GM12878 (cell line): ENCODE data around the gene TMEM171. TPM values are rescaled to one million over a fixed set of nuclear protein-coding genes. Genes with fewer than 3 reads are reported as not detected.

Source experiments
- ATAC-seq: fragments of 200-7000 bp; cut with Tn5 transposase; 3 replicates; pipeline ENCODE4 v1.9.1; 2020; ENCODE audit warnings: mild to moderate bottlenecking, moderate library complexity
- BruUV-seq: library from RNA; stranded (reverse); fragments of 400-500 nt; replicated peaks from 2 replicates; lab custom pipeline; 2021; lab: Mats Ljungman, UMichigan
- CTCF ChIA-PET: fragments of 300-600 bp; sonication (Branson Sonifier 250); formaldehyde crosslinking; extraction: SDS; loops from one replicate; lab custom pipeline; 2021; ENCODE audit warnings: inconsistent platforms; lab: Yijun Ruan, JAX
- POLR2A ChIA-PET: fragments of 350-600 bp; formaldehyde crosslinking; extraction: SDS; loops from one replicate; lab custom pipeline; 2021; ENCODE audit warnings: inconsistent platforms; lab: Charles Lee
- RAD21 ChIA-PET: fragments of 300-600 bp; sonication (Branson Sonifier 250); formaldehyde crosslinking; loops from one replicate; lab custom pipeline; 2023; ENCODE audit warnings: antibody characterized with exemption; ENCODE audit not compliant: unreplicated experiment; lab: Charles Lee
- SMC1A ChIA-PET: fragments of 300-600 bp; sonication (Branson Sonifier 250); formaldehyde crosslinking; loops from one replicate; lab custom pipeline; 2023; ENCODE audit not compliant: unreplicated experiment, uncharacterized antibody; lab: Charles Lee
- DNase-seq: peaks from one replicate; pipeline ENCODE4 v3.0.0-alpha.2; 2011; ENCODE audit warnings: low read depth, low spot score
- FAIRE-seq: peaks from 3 replicates; lab custom pipeline; 2011; peaks lifted over from hg19 to GRCh38; lab: Jason Lieb, UNC
- H2AFZ ChIP-seq: 2 replicates; pipeline ENCODE4 v1.6.0; 2011; ENCODE audit warnings: low read depth, low read length, control low read depth; ENCODE audit not compliant: control insufficient read depth
- H3K27ac ChIP-seq: 2 replicates; pipeline ENCODE4 v1.5.1; 2011; ENCODE audit warnings: control low read depth; ENCODE audit not compliant: control insufficient read depth, insufficient read depth
- H3K27me3 ChIP-seq, 2 experiments: replicated peaks in 1 of 2; 2 replicates each; pipeline versions ENCODE4 v1.6.0 to v1.6.1; 2011; ENCODE audit warnings: low read length in 1 of 2; ENCODE audit not compliant: control insufficient read depth in 2 of 2, insufficient read depth in 2 of 2
- H3K36me3 ChIP-seq, 2 experiments: 2 replicates each; pipeline ENCODE4 v1.5.1; 2011; ENCODE audit warnings: low read length in 1 of 2; ENCODE audit not compliant: control insufficient read depth in 2 of 2, insufficient read depth in 2 of 2
- H3K4me1 ChIP-seq: 2 replicates; pipeline ENCODE4 v1.6.1; 2011; ENCODE audit warnings: mild to moderate bottlenecking, low read length, moderate library complexity, mixed read lengths; ENCODE audit not compliant: control insufficient read depth, insufficient read depth
- H3K4me2 ChIP-seq: 2 replicates; pipeline ENCODE4 v1.6.0; 2011; ENCODE audit warnings: control low read depth; ENCODE audit not compliant: control insufficient read depth, insufficient read depth
- H3K4me3 ChIP-seq: fragments of 200-600 bp; sonication (generic); 2 replicates; pipeline ENCODE4 v1.5.1; 2016
- H3K79me2 ChIP-seq: 2 replicates; pipeline ENCODE4 v1.6.0; 2011; ENCODE audit warnings: low read length; ENCODE audit not compliant: control insufficient read depth, insufficient read depth
- H3K9ac ChIP-seq: 2 replicates; pipeline ENCODE4 v1.8.0; 2011; ENCODE audit warnings: low read length, control low read depth, mixed read lengths; ENCODE audit not compliant: control insufficient read depth, insufficient read depth
- H3K9me3 ChIP-seq: replicated peaks from 3 replicates; pipeline ENCODE4 v1.5.1; 2011; ENCODE audit warnings: mild to moderate bottlenecking, low read length; ENCODE audit not compliant: control insufficient read depth, insufficient read depth
- H4K20me1 ChIP-seq: 2 replicates; pipeline ENCODE4 v1.6.0; 2011; ENCODE audit not compliant: control insufficient read depth, insufficient read depth
- BHLHE40 ChIP-seq, 2 experiments: fragments of 450-650 bp in 1 of 2; IDR thresholded peaks; 2 replicates each; pipeline ENCODE4 v1.6.1; 2011 to 2017; ENCODE audit warnings: low read depth in 2 of 2, borderline replicate concordance in 1 of 2, improper control_type of control experiment in 1 of 2, low read length in 1 of 2, mild to moderate bottlenecking in 1 of 2
- BMI1 ChIP-seq: fragments of 450-650 bp; IDR thresholded peaks from 2 replicates; pipeline ENCODE4 v1.6.1; 2016; ENCODE audit warnings: mild to moderate bottlenecking, moderate library complexity, borderline replicate concordance
- CBX5 ChIP-seq: sonication (generic); IDR thresholded peaks from 2 replicates; pipeline ENCODE4 v1.6.1; 2016; ENCODE audit warnings: low read depth, moderate library complexity, mild to moderate bottlenecking, inconsistent platforms
- CEBPB ChIP-seq, 2 experiments: fragments of 150-350 bp in 1 of 2; IDR thresholded peaks; 2 replicates each; pipeline ENCODE4 v1.6.1; 2012 to 2014; ENCODE audit warnings: low read depth in 2 of 2, low read length in 2 of 2, borderline replicate concordance in 1 of 2, inconsistent platforms in 1 of 2
- GABPA ChIP-seq: IDR thresholded peaks from 2 replicates; pipeline ENCODE4 v1.6.1; 2014; ENCODE audit warnings: antibody characterized with exemption, low read depth, mild to moderate bottlenecking, inconsistent platforms
- HCFC1 ChIP-seq: fragments of 150-350 bp; IDR thresholded peaks from 2 replicates; pipeline ENCODE4 v1.6.1; 2014; ENCODE audit warnings: low read length
- MEF2B ChIP-seq: fragments of 450-650 bp; IDR thresholded peaks from 2 replicates; pipeline ENCODE4 v1.6.1; 2018; ENCODE audit warnings: mild to moderate bottlenecking, moderate library complexity; ENCODE audit not compliant: partially characterized antibody, poor library complexity, severe bottlenecking
- MTA2 ChIP-seq: fragments of 450-650 bp; IDR thresholded peaks from 2 replicates; pipeline ENCODE4 v1.6.1; 2016; ENCODE audit warnings: low read depth, mild to moderate bottlenecking, moderate library complexity
- NKRF ChIP-seq: fragments of 450-650 bp; conservative IDR thresholded peaks from 2 replicates; pipeline ENCODE4 v1.6.1; 2017; ENCODE audit warnings: mild to moderate bottlenecking, moderate library complexity
- ZBTB33 ChIP-seq: fragments of 450-650 bp; IDR thresholded peaks from 2 replicates; pipeline ENCODE4 v1.6.1; 2017; ENCODE audit warnings: mild to moderate bottlenecking
- WGBS: methylation state at CpG from one replicate; pipeline ENCODE4 v1.1.6; 2016; ENCODE audit warnings: low lambda C conversion rate; ENCODE audit not compliant: insufficient replicate concordance, insufficient coverage; ENCODE audit errors: missing lambda C conversion rate; 5-methylcytosine and 5-hydroxymethylcytosine counted together
- in situ Hi-C: fragments of 300-500 bp; cut with MboI; formaldehyde crosslinking; loops from 9 replicates; pipeline ENCODE4 v1.14.3; 2018; ENCODE audit warnings: mixed read lengths
- intact Hi-C: fragments of 100-400 bp; cut with micrococcal nuclease; formaldehyde crosslinking; loops from one replicate; pipeline ENCODE4 v1.14.2; 2022; ENCODE audit not compliant: unreplicated experiment
- polyA plus RNA-seq, 11 experiments: library from polyadenylated mRNA; depleted of rRNA in 4 of 11; unstranded in 6 of 11; stranded (reverse) in 5 of 11; fragments of >200 nt; fragmentation: Nextera tagmentation in 4 of 11; fragmentation: Illumina TruSeq in 1 of 11; extraction: Ambion mirVana in 4 of 11; extraction: Trizol in 1 of 11; gene quantifications; 1 replicate in 1 of 11; 2 replicates in 10 of 11; pipeline versions ENCODE4 v1.2.1 to v1.2.3, GENCODE V29; 2011 to 2016; ENCODE audit warnings: inconsistent platforms in 2 of 11, missing spikeins in 2 of 11, low read depth in 1 of 11
- total RNA-seq, 4 experiments: library from RNA; depleted of rRNA in 3 of 4; stranded (reverse); fragments of >200 nt in 3 of 4; fragmentation: Illumina TruSeq in 1 of 4; extraction: Trizol in 1 of 4; gene quantifications; 2 replicates each; pipeline versions ENCODE4 v1.2.1 to v1.2.3, GENCODE V29; 2013 to 2021
- TF ChIP-seq, protein P1 (sequence below): fragments of 450-650 bp; IDR thresholded peaks from 2 replicates; pipeline ENCODE4 v1.6.1; 2017; ENCODE audit warnings: low read depth, mild to moderate bottlenecking, moderate library complexity
- TF ChIP-seq, protein P2 (sequence below): fragments of 450-650 bp; IDR thresholded peaks from 2 replicates; pipeline ENCODE4 v1.6.1; 2017; ENCODE audit warnings: mild to moderate bottlenecking, moderate library complexity

The TMEM171 gene
- total and polyA plus RNA-seq, 10 of the 15 experiments (the other 5 are each of a cell fraction or from before 2014, with no cell fraction given): not detected

DNA sequence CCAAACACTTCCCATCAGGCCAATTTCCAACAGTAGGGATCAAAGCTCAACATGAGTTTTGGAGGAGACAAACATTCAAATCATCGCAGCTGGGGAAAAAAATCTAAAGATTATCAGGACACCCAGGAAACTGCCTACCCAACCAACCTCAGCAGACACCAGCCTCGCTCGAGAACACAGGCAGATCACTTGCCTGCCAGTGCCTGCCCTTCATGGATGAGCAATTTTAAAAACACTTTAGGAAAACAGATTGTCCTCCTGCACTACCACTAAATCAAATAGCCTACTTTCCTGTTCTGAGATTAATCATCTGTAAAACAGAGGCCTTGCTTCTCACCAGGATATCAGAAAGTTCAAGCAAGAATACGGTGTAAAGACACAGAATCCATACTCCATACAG, 37.9 kb downstream of the TMEM171 start (continued):
- TF ChIP-seq CBX5 (no peak), ZBTB33 (no peak), CEBPB (IDR thresholded peaks at IDR 0.05; ENCODE audit: borderline replicate concordance in 1 of 2, low read depth in 2 of 2, low read length in 2 of 2) (no peak)

DNA sequence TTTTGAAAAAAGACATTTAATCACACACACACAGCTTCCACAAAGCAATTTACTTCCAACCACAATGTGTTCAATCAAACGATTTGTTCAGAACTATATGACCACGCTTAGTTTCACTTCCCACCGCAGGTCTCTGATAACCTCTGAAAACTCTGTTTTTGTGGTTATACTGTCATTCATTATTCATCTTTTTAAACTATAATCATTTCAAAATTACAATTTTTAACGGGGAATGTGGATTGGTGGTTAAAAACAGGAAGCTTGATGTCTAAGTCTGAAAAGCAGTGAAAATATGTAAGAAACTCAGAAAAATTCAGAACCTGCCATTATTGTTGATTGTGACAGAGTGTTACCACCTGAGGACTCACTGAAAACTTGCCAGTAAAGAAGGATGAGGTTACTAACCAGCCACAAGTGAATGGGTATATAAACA, 39.9 kb downstream of the TMEM171 start:
- no peak for FAIRE-seq
- peak; percentile 96 for ATAC-seq
- in situ Hi-C loops (no loop called here), intact Hi-C loops (no loop called here)
- H3K4me1 ChIP-seq: 0 out of 2 replicates have a peak, but pooled peaks cover 5% of the 10 kb centered on the region
- H3K27me3 ChIP-seq: peaks cover 0 to 3% of the 10 kb centered on the region in 2 experiments; a peak in 2 of 4 replicates
- 1% methylated on average over 4 of the region's 4 CpGs for WGBS
- no peaks in the 10 kb centered on the region for H3K79me2 ChIP-seq
- CTCF ChIA-PET: interaction anchor here (1.3 kb wide), 1 partner anchor 10 kb away, joined by 3 read pairs; no protein-coding TSS in a partner anchor
- no peak overlapping the region for H2AFZ ChIP-seq
- H3K9ac ChIP-seq: no peak overlapping the region
- no peaks in the 10 kb centered on the region for H4K20me1 ChIP-seq
- RAD21 ChIA-PET: no interaction called here
- BruUV-seq: no TSS peak
- no peak overlapping the region for H3K27ac ChIP-seq
- no peaks in the 10 kb centered on the region for H3K9me3 ChIP-seq
- SMC1A ChIA-PET: interaction anchor here (0.7 to 1.2 kb wide), 2 partner anchors 11 to 76 kb away, joined by 4 read pairs; no protein-coding TSS in a partner anchor
- DNase-seq: peak; percentile 62
- H3K4me3 ChIP-seq: no peak overlapping the region
- POLR2A ChIA-PET: interaction anchor here (0.7 kb wide), 1 partner anchor 17 kb away, joined by 3 read pairs; no protein-coding TSS in a partner anchor
- H3K36me3 ChIP-seq: no peaks in the 10 kb centered on the region
- H3K4me2 ChIP-seq: no peak overlapping the region
- TF ChIP-seq HCFC1 (no peak), BHLHE40 (IDR thresholded peaks at IDR 0.05; ENCODE audit: borderline replicate concordance in 1 of 2, low read depth in 2 of 2, low read length in 1 of 2) (peak; percentile 37 to 67; a peak in 2 of 4 replicates), BMI1 (peak; percentile 79), MTA2 (peak; percentile 100), NKRF (no peak), MEF2B (peak; percentile 64), GABPA (0 out of 2 replicates have a peak, but pooled peaks have one; percentile 16)
- TF ChIP-seq, protein P1, sequence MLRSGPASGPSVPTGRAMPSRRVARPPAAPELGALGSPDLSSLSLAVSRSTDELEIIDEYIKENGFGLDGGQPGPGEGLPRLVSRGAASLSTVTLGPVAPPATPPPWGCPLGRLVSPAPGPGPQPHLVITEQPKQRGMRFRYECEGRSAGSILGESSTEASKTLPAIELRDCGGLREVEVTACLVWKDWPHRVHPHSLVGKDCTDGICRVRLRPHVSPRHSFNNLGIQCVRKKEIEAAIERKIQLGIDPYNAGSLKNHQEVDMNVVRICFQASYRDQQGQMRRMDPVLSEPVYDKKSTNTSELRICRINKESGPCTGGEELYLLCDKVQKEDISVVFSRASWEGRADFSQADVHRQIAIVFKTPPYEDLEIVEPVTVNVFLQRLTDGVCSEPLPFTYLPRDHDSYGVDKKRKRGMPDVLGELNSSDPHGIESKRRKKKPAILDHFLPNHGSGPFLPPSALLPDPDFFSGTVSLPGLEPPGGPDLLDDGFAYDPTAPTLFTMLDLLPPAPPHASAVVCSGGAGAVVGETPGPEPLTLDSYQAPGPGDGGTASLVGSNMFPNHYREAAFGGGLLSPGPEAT: peak; percentile 50; the same call in 1 of the 2 replicates
- TF ChIP-seq, protein P2, sequence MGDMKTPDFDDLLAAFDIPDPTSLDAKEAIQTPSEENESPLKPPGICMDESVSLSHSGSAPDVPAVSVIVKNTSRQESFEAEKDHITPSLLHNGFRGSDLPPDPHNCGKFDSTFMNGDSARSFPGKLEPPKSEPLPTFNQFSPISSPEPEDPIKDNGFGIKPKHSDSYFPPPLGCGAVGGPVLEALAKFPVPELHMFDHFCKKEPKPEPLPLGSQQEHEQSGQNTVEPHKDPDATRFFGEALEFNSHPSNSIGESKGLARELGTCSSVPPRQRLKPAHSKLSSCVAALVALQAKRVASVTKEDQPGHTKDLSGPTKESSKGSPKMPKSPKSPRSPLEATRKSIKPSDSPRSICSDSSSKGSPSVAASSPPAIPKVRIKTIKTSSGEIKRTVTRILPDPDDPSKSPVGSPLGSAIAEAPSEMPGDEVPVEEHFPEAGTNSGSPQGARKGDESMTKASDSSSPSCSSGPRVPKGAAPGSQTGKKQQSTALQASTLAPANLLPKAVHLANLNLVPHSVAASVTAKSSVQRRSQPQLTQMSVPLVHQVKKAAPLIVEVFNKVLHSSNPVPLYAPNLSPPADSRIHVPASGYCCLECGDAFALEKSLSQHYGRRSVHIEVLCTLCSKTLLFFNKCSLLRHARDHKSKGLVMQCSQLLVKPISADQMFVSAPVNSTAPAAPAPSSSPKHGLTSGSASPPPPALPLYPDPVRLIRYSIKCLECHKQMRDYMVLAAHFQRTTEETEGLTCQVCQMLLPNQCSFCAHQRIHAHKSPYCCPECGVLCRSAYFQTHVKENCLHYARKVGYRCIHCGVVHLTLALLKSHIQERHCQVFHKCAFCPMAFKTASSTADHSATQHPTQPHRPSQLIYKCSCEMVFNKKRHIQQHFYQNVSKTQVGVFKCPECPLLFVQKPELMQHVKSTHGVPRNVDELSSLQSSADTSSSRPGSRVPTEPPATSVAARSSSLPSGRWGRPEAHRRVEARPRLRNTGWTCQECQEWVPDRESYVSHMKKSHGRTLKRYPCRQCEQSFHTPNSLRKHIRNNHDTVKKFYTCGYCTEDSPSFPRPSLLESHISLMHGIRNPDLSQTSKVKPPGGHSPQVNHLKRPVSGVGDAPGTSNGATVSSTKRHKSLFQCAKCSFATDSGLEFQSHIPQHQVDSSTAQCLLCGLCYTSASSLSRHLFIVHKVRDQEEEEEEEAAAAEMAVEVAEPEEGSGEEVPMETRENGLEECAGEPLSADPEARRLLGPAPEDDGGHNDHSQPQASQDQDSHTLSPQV: no peak
